Aorta (tissue), 4 donors: ENCODE measurements around the gene UBE2J2. TPM values are rescaled to one million over a fixed set of nuclear protein-coding genes. Genes with fewer than 3 reads are reported as not detected.

Experiments used
- microRNA-seq, 2 donors: library from miRNA; unstranded; fragments of <30 nt; microRNA quantifications; one replicate each; pipeline ENCODE4 v1.2.0, GENCODE V29; 2020
- polyA plus RNA-seq, 2 donors: library from polyadenylated mRNA; stranded (reverse); fragments of 200-250 nt; gene quantifications; one replicate each; pipeline ENCODE4 v1.2.3, GENCODE V29; 2013
- total RNA-seq, 2 donors: library from RNA; stranded (reverse); fragmentation: NEBNext Ultra II Directional; extraction: Animal tissue kit (Norgen Biotek cat#: 25700); gene quantifications; one replicate each; pipeline ENCODE4 v1.2.1, GENCODE V29; 2021
- donor health status: healthy with polysubstance abuse.
- donor health status: Bipolar disorder and iron deficiency.
- donor health status: DM: no; HTN: no; CAD: no.
- donor health status: DM: yes; HTN: yes; CAD: no.

UBE2J2 gene
- total and polyA plus RNA-seq, 4 donors, result 17.2 to 49.4 (median 48.1) TPM

Small RNAs within 50 kb of the gene (microRNA-seq; reads per million reads assigned to microRNA genes)
- gene MIR6726, result 0.99 to 1.2 reads per million in 2 donors
- gene MIR6727, result 0 to 1.2 reads per million in 2 donors

Other genes starting within 250 kb of the UBE2J2 start
- gene RNF223, start 199.5 kb downstream of the UBE2J2 start, total RNA-seq, result not detected
- gene RNF223, start 199.5 kb downstream of the UBE2J2 start, polyA plus RNA-seq, result not detected
- 10 to 100 TPM in 1 of 2 donors, 1 to 10 TPM in 1; 9.3 to 13.6 TPM for gene C1orf159, start 157.8 kb downstream of the UBE2J2 start, total RNA-seq
- gene C1orf159, start 157.8 kb downstream of the UBE2J2 start, polyA plus RNA-seq, result 10 to 100 TPM in 1 of 2 donors, 1 to 10 TPM in 1; 4.0 to 35.4 TPM
- gene TTLL10, start 100.0 kb downstream of the UBE2J2 start, total RNA-seq, result under 1 TPM in 1 of 2 donors, not detected in 1; 0.15 TPM
- gene TTLL10, start 100.0 kb downstream of the UBE2J2 start, polyA plus RNA-seq, result not detected
- 1 to 10 TPM; 1.0 to 1.1 TPM for gene TNFRSF18, start 67.3 kb downstream of the UBE2J2 start, total RNA-seq
- 1 to 10 TPM in 1 of 2 donors, not detected in 1; 1.3 TPM for gene TNFRSF18, start 67.3 kb downstream of the UBE2J2 start, polyA plus RNA-seq
- gene TNFRSF4, start 59.7 kb downstream of the UBE2J2 start, total RNA-seq, result 1 to 10 TPM; 1.6 to 3.5 TPM
- gene TNFRSF4, start 59.7 kb downstream of the UBE2J2 start, polyA plus RNA-seq, result 1 to 10 TPM in 1 of 2 donors, not detected in 1; 1.0 TPM
- 100 to 1,000 TPM; 138 to 140 TPM for gene SDF4, start 41.9 kb downstream of the UBE2J2 start, total RNA-seq
- gene SDF4, start 41.9 kb downstream of the UBE2J2 start, polyA plus RNA-seq, result 100 to 1,000 TPM in 1 of 2 donors, 10 to 100 TPM in 1; 73.3 to 158 TPM
- 10 to 100 TPM; 11.3 to 12.8 TPM for gene B3GALT6, start 41.6 kb downstream of the UBE2J2 start, total RNA-seq
- 1 to 10 TPM; 2.5 to 9.3 TPM for gene B3GALT6, start 41.6 kb downstream of the UBE2J2 start, polyA plus RNA-seq
- gene C1QTNF12, start 27.1 kb downstream of the UBE2J2 start, total RNA-seq, result 1 to 10 TPM; 3.9 to 4.3 TPM
- gene C1QTNF12, start 27.1 kb downstream of the UBE2J2 start, polyA plus RNA-seq, result 10 to 100 TPM in 1 of 2 donors, 1 to 10 TPM in 1; 3.4 to 10.0 TPM
- gene SCNN1D, start 6.6 kb upstream of the UBE2J2 start, total RNA-seq, result 1 to 10 TPM; 3.5 to 8.2 TPM
- 10 to 100 TPM in 1 of 2 donors, 1 to 10 TPM in 1; 7.9 to 24.1 TPM for gene SCNN1D, start 6.6 kb upstream of the UBE2J2 start, polyA plus RNA-seq
- gene ACAP3, start 34.1 kb upstream of the UBE2J2 start, total RNA-seq, result 10 to 100 TPM; 25.0 to 69.2 TPM
- gene ACAP3, start 34.1 kb upstream of the UBE2J2 start, polyA plus RNA-seq, result 10 to 100 TPM; 10.6 to 63.9 TPM
- gene PUSL1, start 34.7 kb upstream of the UBE2J2 start, total RNA-seq, result 10 to 100 TPM in 1 of 2 donors, 1 to 10 TPM in 1; 7.4 to 12.6 TPM
- 10 to 100 TPM in 1 of 2 donors, 1 to 10 TPM in 1; 5.8 to 13.7 TPM for gene PUSL1, start 34.7 kb upstream of the UBE2J2 start, polyA plus RNA-seq
- gene INTS11, start 50.8 kb upstream of the UBE2J2 start, total RNA-seq, result 100 to 1,000 TPM; 114 to 121 TPM
- 100 to 1,000 TPM in 1 of 2 donors, 10 to 100 TPM in 1; 48.0 to 995 TPM for gene INTS11, start 50.8 kb upstream of the UBE2J2 start, polyA plus RNA-seq
- 10 to 100 TPM; 13.9 to 16.4 TPM for gene CPTP, start 50.9 kb upstream of the UBE2J2 start, total RNA-seq
- 10 to 100 TPM; 12.9 to 14.9 TPM for gene CPTP, start 50.9 kb upstream of the UBE2J2 start, polyA plus RNA-seq
- gene TAS1R3, start 57.4 kb upstream of the UBE2J2 start, total RNA-seq, result under 1 TPM; 0.24 to 0.36 TPM
- gene TAS1R3, start 57.4 kb upstream of the UBE2J2 start, polyA plus RNA-seq, result under 1 TPM; 0.25 to 0.31 TPM
- gene DVL1, start 75.6 kb upstream of the UBE2J2 start, total RNA-seq, result 10 to 100 TPM; 48.7 to 53.7 TPM
- 10 to 100 TPM; 21.2 to 71.9 TPM for gene DVL1, start 75.6 kb upstream of the UBE2J2 start, polyA plus RNA-seq
- gene MXRA8, start 84.7 kb upstream of the UBE2J2 start, total RNA-seq, result 100 to 1,000 TPM; 105 to 221 TPM
- 100 to 1,000 TPM in 1 of 2 donors, 10 to 100 TPM in 1; 52.3 to 364 TPM for gene MXRA8, start 84.7 kb upstream of the UBE2J2 start, polyA plus RNA-seq
- gene AURKAIP1, start 101.4 kb upstream of the UBE2J2 start, total RNA-seq, result 10 to 100 TPM; 59.6 to 65.6 TPM
- 100 to 1,000 TPM; 119 to 154 TPM for gene AURKAIP1, start 101.4 kb upstream of the UBE2J2 start, polyA plus RNA-seq
- gene CCNL2, start 125.5 kb upstream of the UBE2J2 start, total RNA-seq, result 100 to 1,000 TPM; 153 to 246 TPM
- 100 to 1,000 TPM in 1 of 2 donors, 10 to 100 TPM in 1; 34.6 to 409 TPM for gene CCNL2, start 125.5 kb upstream of the UBE2J2 start, polyA plus RNA-seq
- gene MRPL20, start 133.4 kb upstream of the UBE2J2 start, total RNA-seq, result 10 to 100 TPM; 69.7 to 70.2 TPM
- 100 to 1,000 TPM; 144 to 184 TPM for gene MRPL20, start 133.4 kb upstream of the UBE2J2 start, polyA plus RNA-seq
- gene ANKRD65, start 147.4 kb upstream of the UBE2J2 start, total RNA-seq, result 1 to 10 TPM; 1.5 to 6.9 TPM
- under 1 TPM in 1 of 2 donors, not detected in 1; 0.13 TPM for gene ANKRD65, start 147.4 kb upstream of the UBE2J2 start, polyA plus RNA-seq
- 10 to 100 TPM; 35.6 to 86.5 TPM for gene VWA1, start 161.8 kb upstream of the UBE2J2 start, total RNA-seq
- gene VWA1, start 161.8 kb upstream of the UBE2J2 start, polyA plus RNA-seq, result 1 to 10 TPM in 1 of 2 donors, under 1 TPM in 1; 0.13 to 4.5 TPM
- 1 to 10 TPM in 1 of 2 donors, under 1 TPM in 1; 0.42 to 5.5 TPM for gene ATAD3C, start 175.8 kb upstream of the UBE2J2 start, total RNA-seq
- under 1 TPM in 1 of 2 donors, not detected in 1; 0.08 TPM for gene ATAD3C, start 175.8 kb upstream of the UBE2J2 start, polyA plus RNA-seq
- gene ATAD3B, start 197.9 kb upstream of the UBE2J2 start, total RNA-seq, result 10 to 100 TPM in 1 of 2 donors, 1 to 10 TPM in 1; 8.1 to 21.5 TPM
- 10 to 100 TPM in 1 of 2 donors, 1 to 10 TPM in 1; 6.1 to 44.8 TPM for gene ATAD3B, start 197.9 kb upstream of the UBE2J2 start, polyA plus RNA-seq
- 10 to 100 TPM; 11.9 to 13.2 TPM for gene ATAD3A, start 238.3 kb upstream of the UBE2J2 start, total RNA-seq
- 10 to 100 TPM in 1 of 2 donors, 1 to 10 TPM in 1; 8.3 to 20.2 TPM for gene ATAD3A, start 238.3 kb upstream of the UBE2J2 start, polyA plus RNA-seq